MV-4-11 (cell line): ENCODE results near the gene EFNA4.

Source experiments
- DNase-seq: peaks from one replicate; lab custom pipeline; 2025; lab: John Stamatoyannopoulos, UW

Gene EFNA4

DNA sequence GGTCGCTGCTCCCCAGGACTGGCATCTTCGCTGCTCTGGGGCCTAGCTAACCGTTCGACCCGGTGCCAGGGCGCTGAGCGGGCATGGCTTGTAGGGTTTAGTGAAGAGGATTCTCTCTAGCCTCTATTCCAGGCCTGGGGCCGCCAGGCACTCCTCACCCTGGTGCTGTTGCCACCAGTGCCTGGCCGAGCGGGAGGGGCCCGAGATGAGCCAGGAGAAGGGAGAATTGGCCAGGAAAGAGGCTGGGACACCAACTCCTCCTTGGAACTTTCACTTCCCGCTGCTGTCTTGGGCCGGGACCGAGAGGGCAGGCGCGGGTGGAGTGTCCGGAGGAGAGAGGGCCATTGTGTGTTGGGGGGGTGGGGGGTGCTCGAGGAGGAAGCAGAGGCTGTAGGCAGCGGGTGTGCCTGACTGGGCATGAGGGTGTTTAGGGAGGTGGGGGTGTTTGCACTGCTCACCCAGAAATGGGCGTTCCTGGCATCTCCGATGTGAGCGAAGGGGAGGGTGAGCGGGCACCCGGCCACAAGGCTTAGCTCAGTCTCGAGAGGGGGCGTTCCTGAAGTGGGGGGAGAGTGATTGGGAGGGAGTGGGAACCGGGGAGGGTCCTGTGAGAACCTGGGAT lies 11.7 kb upstream of the EFNA4 start:
- no peak for DNase-seq

DNA sequence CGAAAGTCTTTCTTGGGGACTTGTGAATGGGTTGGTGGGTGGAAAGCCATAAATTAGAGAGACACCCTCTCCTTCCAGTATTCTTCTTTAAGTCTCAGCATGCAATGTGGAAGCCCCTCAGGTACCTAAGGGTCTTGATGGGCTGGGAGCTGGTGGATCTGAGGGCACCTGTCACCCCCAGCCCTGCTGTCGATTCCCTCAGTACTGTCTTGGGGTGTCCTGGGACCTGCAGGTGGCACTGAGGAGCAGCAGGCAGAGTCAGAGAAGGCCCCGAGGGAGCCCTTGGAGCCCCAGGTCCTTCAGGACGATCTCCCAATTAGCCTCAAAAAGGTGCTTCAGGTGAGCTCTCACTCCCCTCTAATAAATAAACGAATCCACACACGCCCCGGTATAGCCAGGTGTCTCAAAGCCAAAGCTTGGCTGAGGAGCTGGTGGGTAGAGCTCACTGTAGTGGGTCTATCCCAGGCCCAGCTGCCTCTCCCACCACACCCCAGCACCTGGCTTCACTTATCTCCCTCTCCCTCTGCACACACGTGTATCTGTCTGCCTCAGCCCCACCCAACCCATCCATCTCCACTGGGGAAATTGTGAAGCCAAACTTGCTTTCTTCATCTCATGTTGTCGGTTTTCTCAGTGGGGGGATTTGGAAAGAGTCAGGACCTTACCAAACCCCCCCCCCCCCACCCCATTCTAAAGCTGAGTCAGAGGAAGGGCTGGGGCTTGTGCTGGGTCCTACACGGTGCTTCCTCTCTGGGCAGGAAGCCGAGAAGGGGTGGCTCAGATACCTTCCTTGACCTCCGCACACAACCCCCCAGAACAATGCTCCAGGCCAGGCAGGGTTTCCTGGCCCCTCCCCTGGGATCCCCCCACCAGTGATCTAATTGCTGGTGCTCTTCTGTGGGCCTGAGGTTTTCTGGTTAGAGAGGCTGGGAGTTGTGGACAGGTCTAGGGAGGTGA lies 10.8 kb upstream of the EFNA4 start:
- no peak for DNase-seq

DNA sequence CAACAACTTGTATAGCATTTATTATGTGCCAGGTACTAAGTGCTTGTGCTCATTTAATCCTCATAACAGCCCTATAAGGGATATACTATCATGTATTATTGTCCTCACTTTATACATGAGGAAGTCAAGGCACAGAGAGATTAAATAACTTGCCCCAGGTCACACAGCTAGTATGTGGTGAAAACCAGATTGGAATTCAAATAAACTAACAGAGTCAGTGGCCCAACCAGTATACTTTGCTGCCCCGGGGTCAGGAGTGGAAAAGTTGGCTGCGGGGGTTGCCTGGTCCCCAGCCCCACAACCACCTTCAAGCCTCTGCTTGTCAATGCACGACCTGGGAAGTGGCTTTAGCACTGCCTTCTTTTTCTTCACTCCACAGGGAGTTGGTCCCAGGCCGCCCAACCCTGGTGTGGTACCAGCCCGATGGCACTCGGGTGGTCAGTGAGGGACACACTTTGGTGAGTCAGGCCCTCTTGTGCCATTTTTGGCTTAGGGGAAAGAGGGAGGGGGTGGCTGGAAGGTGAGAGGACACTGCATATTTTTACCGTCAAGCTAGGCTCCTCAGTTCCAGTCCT lies 9.9 kb upstream of the EFNA4 start:
- DNase-seq, result no peak

DNA sequence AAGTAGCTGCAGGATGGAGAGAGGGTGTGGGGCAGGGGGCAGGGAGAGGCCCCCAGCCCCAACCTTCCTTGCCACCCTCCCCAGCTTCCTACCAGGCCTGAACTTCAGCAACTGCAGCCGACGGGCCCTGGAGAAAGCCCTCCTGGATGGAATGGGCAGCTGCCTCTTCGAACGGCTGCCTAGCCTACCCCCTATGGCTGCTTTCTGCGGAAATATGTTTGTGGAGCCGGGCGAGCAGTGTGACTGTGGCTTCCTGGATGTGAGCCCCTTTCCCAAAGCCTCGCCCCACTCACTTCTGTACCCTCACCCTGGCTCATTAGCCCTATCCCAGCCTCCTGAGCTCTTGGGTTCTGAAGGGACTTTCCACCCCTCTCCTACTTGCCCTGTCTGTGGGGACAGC lies 6.4 kb upstream of the EFNA4 start:
- DNase-seq, result no peak

DNA sequence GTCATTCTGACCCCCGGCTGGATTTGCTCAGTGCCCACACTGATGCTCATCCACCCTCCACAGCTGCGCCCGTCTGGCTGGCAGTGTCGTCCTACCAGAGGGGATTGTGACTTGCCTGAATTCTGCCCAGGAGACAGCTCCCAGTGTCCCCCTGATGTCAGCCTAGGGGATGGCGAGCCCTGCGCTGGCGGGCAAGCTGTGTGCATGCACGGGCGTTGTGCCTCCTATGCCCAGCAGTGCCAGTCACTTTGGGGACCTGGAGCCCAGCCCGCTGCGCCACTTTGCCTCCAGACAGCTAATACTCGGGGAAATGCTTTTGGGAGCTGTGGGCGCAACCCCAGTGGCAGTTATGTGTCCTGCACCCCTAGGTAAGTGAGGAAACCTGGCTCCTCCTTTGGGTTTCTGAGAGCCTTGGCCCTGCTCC lies 5.7 kb upstream of the EFNA4 start:
- DNase-seq, result no peak

DNA sequence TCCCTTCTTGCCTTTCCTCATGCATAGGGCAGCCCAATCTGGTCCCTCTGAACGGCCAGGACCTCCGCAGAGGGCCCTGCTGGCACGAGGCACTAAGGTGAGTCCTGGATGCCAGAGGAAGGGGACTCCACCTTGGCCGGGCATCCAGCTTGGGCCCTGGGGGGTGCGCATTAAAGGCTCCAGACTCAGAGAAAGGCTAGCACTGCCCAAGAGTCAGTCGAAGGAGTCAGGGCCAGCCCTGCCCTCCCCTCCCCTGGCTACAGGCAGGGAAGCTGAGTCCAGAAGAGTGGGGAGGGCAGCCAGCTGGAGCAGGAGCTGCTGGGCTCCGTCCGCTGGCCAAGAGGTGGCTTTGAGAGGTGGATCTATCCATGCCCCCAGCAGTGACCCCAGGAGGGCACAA lies 2.8 kb upstream of the EFNA4 start:
- DNase-seq, result no peak

DNA sequence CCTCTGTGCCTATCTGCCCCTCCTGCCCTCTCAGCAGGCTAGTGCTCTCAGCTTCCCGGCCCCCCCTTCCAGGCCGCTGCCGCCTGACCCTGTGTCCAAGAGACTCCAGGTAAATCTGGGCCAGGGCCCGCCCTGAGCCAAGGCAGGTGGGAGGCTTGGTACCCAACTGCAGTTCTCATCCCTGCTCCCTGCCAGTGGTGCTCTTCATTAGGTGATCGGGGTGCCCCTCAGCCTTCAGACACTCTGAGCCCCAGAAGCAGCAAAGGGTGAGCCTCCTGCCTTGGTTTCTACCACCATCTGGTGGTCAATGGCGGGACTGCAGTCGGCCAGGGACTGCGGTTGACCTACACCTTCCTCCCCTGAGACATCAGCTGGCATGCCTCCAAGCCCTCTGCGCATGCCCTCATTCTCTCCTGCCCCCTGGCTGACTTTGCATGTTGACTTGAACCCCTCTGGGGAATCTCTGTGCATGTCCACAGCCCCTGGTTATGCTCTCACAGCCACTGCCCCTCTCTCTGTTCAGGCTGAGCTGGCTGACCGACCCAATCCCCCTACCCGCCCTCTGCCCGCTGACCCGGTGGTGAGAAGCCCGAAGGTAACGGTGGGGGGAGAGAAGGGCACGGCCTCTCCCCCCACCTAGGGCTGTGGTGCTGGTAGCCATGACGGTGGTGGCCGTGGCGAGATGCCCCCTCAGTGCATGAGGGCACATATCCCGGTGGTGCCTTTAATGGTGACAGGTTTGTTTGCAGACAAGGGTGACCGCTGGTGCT lies 2.0 kb upstream of the EFNA4 start:
- peak; percentile 69 for DNase-seq

DNA sequence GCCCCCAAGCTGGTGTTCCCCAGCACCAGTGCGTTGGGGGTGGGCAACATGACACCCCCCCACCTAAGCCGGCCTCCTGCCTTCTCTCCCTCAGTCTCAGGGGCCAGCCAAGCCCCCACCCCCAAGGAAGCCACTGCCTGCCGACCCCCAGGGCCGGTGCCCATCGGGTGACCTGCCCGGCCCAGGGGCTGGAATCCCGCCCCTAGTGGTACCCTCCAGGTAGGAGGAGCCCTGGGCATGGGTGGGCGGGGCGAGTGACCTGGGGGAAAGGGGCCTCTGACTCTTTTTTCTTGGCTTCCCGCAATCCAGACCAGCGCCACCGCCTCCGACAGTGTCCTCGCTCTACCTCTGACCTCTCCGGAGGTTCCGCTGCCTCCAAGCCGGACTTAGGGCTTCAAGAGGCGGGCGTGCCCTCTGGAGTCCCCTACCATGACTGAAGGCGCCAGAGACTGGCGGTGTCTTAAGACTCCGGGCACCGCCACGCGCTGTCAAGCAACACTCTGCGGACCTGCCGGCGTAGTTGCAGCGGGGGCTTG lies 1.3 kb upstream of the EFNA4 start:
- DNase-seq, result no peak

DNA sequence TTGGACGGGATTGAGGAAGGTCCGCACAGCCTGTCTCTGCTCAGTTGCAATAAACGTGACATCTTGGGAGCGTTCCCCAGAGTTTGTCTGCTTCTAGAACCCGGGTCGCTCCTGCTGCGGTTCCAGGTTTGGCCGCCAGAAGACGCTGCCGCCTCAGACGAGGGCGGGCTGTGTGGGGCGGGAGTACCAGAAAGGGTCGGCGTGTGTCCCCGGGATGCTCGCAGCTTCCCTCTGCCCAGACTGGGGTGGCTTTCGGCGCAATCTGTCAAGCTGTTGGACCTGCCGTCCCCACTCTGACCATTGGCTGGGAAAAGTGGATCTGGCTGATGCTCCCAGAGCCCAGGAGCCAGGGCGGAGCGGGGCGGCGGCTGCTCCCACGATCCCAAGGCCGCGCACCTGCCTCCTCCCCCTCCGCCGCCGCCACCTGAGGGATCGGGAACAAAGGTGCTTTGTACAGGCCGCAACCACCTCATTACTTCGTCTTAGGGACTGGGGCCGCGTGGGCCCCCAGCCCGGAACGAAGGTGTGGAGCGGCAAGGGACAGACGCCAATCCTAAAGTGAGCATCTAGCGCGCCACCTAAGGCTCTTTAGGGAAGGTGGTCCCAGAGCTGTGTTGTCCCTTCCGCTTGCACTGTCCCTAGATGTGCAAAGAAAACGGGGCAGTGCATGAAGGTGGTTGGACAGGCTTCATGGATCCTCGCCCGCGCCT lies 683 bp upstream of the EFNA4 start:
- peak; percentile 30 for DNase-seq

DNA sequence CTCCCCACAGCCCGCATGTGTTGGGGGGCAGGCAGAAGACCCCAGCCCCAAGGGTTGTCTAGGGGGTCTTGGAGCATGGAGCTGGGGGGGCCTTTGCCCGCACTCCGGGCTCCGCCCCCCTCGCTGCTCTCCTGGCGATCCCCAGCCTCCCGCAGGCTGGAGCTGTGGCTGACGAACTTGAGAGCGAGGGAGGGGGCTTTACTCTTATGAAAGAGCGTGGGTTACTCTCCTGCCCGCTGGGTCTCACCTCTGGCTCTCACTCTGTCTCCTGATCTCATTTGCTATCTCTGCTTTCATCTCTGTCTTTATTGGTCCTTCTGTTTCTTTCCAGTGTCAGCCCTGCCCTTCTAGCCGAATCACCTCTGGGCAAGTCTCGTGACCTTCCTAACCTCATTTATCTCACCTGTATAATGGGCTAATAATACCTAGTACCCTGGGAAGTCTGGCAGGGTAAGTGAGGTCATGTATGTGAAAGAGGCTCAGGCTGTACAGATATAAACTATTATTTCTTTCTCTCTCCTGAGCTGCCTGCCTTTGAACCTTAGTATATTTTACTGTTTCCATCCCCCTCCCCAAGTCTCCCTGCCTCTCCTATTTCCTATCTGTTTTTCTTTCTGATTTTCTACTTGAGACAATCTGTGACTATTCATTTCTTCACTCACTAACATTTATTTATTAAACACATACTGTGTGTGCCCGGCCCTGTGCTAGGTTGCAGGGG lies 731 bp downstream of the EFNA4 start:
- DNase-seq, result no peak

DNA sequence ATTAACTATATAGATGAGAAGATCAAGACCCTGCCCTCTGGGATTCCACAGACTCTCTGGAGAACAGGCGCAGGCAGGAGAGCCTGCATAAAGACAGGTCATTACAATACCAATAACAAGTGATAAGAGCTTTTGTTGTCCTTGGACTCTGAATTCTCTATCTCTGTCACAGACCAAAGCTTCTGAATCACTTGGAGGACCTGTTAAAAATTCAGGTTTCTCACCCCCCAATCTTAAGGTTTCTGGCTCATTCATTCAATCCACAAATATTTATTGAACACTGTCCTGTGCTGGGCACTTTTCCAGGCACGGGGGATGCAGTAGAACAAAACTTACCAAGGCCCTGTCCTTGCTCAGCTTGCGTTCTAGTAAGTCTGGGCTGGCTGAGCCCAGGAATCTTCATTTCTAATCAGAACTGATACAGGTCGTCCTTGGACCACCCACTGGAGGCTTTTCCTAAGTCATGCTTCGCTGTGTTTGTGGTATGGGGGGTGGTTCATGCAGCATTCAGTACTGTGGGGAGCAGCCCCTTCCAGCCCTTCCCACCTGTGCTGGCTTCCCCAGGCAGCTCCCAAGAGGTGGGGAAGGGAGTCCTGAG lies 1.4 kb downstream of the EFNA4 start:
- DNase-seq, result no peak

DNA sequence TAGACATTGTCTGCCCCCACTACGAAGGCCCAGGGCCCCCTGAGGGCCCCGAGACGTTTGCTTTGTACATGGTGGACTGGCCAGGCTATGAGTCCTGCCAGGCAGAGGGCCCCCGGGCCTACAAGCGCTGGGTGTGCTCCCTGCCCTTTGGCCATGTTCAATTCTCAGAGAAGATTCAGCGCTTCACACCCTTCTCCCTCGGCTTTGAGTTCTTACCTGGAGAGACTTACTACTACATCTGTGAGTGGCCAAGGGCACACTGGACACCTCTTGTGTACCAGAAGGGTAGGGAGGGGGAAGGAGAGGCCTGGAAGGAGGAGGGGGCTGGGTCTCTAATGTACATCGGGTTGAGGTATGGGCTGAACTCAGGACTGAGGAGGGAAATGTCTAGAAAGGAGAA lies 3.2 kb downstream of the EFNA4 start:
- DNase-seq, result no peak

DNA sequence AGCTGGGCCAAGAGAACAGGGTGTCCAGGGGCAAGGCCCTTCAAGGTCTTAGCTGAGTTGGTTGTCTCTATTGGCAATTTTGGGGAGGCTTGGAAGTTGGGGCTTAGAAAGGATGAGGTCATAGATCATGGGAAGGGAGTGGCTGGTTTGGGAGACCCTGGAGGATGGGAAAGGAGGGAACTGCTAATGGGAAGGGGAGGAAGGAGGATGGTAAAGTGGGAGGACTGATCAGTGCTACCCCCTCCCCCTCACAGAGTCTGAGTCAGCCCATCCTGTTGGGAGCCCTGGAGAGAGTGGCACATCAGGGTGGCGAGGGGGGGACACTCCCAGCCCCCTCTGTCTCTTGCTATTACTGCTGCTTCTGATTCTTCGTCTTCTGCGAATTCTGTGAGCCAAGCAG lies 5.1 kb downstream of the EFNA4 start:
- DNase-seq, result no peak

DNA sequence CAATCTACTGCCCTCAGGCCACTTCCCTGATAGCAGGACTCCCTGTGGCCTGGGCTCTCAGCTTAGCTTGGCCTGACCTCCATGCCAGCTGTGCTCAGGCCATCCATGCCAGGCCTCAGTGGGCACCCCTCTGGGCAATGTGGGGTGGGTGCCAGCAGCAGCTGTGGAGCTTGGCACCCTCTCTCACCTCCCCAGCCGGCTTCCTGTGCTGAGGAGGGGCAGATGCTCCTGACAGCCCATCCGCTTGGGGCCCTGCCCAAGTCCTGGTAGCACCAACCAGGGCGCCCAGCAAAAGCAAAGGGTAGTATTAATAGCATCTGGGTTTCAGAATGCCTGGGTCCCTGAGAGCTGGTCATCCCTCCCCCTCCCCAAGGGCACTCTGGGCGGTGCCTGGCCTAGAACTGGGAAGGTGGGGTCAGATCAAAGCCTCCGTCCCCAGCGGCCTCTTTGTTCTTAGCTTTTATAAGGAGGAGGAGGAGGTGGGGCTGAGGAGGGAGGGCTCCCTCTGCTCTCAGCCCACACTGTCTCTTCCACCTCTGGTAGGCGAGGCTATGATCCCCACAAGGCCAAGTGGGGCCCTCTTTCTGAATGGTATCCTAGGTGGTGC lies 6.1 kb downstream of the EFNA4 start:
- no peak for DNase-seq

DNA sequence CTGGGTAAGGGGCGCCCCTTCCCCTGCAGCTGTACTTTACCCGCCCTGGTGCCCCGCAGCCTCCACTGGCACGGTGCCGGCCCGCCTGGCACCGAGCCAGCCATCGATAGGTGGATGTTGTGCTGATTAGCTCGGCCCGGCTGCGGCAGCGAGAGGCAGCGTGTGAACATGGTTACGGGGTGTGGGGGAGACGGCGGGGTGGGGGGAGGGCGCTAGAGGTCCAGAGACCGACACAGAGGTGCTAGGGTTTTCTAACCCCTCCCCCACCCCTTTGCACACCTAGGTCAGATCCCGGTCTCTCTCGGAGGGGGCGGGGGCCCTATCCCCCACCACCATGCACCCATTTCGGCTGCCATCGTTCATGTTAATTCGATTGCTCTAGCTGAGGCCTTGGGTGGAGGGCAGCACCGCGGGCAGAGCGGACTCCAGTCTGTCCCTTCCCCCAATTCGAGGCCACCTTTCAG lies 6.7 kb downstream of the EFNA4 start:
- no peak for DNase-seq

DNA sequence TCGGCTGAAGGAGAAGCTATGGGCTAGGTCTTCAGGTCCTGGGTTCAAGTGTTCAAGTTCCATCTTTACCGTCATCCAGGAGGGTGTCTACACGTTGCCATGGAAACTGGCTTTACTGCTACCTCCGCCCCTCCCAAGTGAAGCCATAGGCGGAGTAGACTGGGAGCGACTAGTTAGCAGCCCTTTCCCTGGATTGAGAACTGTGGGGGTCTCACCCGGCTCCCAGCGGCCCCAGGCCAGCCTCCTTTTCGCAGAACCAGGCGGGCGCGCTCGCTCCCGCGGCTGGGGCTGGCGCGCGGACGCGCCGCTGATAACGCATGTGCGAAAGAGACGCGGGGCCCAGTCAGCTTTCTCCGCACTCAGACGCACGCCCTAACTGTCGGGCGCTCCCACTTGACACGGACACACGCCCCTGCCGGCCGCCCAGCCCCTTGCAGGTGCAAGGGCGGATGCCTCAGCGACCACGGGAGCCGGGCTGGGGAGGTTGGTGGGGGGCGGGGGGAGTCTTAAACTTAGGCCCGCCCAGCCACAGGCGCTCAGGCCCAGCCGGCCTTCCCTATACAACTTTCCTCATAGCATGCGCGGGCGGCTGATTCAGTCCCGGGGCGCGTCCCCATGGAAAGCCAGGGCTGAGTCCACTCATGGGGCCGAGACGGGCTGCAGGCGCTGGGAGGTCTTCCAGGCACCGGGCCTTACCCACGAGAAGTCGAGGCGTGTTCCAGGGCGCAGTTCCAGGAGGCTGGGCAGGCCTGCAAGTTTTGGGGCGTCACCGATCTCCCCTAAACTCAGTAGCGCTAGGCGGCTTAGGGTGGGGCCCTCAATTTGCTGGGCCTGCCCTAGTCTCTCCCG lies 7.4 kb downstream of the EFNA4 start:
- peak; percentile 71 for DNase-seq

DNA sequence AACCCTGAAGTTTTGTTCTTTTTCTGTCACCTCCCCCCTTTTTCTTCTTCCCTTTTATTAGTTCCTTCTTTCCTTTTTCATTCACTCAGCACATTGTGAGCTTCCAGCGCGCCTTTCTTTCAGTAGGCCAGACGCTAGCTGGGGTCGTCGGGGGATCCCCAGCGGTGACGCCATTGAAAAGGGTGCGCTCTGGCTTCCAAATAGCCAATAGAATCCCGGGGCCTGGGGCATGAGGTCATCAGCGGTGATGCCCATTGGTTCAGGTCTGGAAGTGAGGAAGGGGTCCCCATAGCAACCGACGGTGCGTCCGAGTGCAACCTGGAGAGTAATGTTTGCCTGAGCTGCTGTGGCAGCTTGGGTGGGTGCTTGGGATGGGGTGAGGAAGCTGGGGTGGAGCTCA lies 8.2 kb downstream of the EFNA4 start:
- DNase-seq, result peak; percentile 44

DNA sequence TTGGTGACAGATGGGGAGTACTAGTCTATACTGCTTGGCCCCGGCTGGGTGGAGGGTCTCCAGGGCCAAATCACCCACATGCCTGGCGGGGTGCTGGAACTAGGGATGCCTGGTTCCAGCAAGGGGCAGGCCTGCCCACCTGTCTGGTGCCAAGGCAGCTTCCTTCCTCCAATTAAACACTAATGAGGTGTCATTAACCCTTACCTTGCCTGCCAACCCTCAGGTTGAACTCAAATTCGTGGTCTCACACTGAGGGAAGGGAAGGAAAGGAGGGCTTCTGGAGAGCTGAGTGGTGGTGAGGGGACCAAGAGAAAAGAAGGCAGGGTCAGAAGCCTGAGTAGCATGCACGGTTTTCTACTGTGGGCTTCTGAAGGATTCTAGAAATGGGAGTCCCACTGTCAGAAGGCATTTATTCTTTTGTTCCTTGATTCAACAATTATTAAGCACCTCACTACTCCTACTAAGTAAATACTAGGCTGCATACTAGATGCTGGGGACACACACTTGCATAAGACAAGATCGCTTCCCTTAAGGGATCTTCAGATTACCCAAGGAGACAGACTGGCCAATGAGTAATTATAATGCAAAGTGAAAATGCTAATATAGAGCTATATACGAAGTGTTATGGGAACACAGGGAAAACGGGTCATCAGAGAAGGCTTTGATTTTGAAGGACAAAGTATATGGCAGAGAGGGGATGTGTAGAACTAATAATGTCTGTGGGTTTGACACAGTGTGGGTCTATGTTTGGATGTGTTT lies 9.2 kb downstream of the EFNA4 start:
- no peak for DNase-seq
